Astrocyte (in vitro differentiated cells and primary cell): Measurements from ENCODE around the gene SRRM1.
"Not testable (repeated sequence)": the region's sequence is repeated elsewhere in the genome, so short reads cannot be mapped to it uniquely, and the experiment has no call there.

Experiments
- CTCF ChIP-seq: IDR thresholded peaks from 2 replicates; pipeline ENCODE4 v1.5.1; 2011; ENCODE audit warnings: low read depth, mild to moderate bottlenecking, inconsistent platforms, low read length, moderate library complexity; ENCODE audit not compliant: insufficient read depth
- EZH2 ChIP-seq: IDR thresholded peaks from 2 replicates; pipeline ENCODE4 v1.6.1; 2012; ENCODE audit warnings: mild to moderate bottlenecking, low read length, inconsistent platforms; ENCODE audit not compliant: insufficient read depth

DNA sequence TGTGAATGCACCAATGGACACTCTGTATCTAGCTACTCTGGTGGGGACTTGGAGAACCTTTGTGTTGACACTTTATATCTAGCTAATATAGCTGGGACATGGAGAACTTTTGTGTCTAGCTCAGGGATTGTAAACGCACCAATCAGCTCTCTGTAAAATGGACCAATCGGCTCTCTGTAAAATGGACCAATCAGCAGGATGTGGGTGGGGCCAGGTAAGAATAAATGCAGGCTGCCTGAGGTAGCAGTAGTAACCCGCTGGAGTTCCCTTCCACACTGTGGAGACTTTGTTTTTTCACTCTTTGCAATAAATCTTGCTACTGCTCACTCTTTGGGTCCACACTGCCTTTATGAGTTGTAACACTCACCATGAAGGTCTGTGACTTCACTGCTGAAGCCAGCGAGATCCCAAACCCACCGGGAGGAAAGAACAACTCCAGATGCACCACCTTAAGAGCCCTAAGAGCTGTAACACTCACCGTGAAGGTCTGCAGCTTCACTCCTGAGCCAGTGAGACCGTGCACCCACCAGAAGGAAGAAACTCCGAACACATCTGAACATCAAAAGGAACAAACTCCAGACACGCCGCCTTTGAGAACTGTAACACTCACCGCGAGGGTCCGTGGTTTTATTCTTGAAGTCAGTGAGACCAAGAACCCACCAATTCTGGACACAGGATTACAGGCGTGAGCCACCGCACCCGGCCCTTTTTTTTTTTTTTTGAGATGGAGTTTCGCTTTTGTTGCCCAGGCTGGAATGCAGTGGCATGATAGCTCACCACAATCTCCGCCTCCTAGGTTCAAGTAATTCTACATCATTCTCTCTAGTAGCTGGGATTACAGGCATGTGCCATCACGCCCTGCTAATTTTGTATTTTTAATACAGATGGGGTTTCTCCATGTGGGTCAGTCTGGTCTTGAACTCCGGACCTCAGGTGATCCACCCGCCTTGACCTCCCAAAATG, 79.3 kb downstream of the SRRM1 start:
- TF ChIP-seq CTCF, EZH2: not testable (repeated sequence)
